H9 (cell line): ENCODE measurements around the gene CYP2R1. TPM values are rescaled to one million over a fixed set of nuclear protein-coding genes. Genes with fewer than 3 reads are reported as not detected.

Experiments used
- DNase-seq: peaks from one replicate; pipeline ENCODE4 v3.0.0-alpha.2; 2017
- H2AFZ ChIP-seq: one replicate; pipeline ENCODE4 v1.6.1; 2013; ENCODE audit warnings: mild to moderate bottlenecking, low read length, control low read depth, moderate library complexity
- H2AK5ac ChIP-seq: 2 replicates; pipeline ENCODE4 v1.6.1; 2013; ENCODE audit warnings: low read length, control low read depth, mixed read lengths; ENCODE audit not compliant: insufficient read length
- H2BK120ac ChIP-seq: one replicate; pipeline ENCODE4 v1.6.1; 2013; ENCODE audit warnings: low read depth, mild to moderate bottlenecking, low read length, control low read depth, inconsistent platforms; ENCODE audit not compliant: poor library complexity, severe bottlenecking
- H2BK12ac ChIP-seq: 2 replicates; pipeline ENCODE4 v1.6.1; 2013; ENCODE audit warnings: low read length, control low read depth, mixed read lengths, low read depth; ENCODE audit not compliant: insufficient read length
- H2BK15ac ChIP-seq: 2 replicates; pipeline ENCODE4 v1.6.1; 2013; ENCODE audit warnings: low read depth, low read length, control low read depth
- H2BK20ac ChIP-seq: one replicate; pipeline ENCODE4 v1.6.1; 2013; ENCODE audit warnings: low read depth, mild to moderate bottlenecking, low read length, control low read depth, inconsistent platforms; ENCODE audit not compliant: poor library complexity, severe bottlenecking
- H2BK5ac ChIP-seq: 2 replicates; pipeline ENCODE4 v1.6.1; 2013; ENCODE audit warnings: low read length, control low read depth, mixed read lengths; ENCODE audit not compliant: insufficient read length
- H3K14ac ChIP-seq: 2 replicates; pipeline ENCODE4 v1.6.1; 2013; ENCODE audit warnings: low read length, control low read depth; ENCODE audit not compliant: insufficient read depth
- H3K18ac ChIP-seq: 2 replicates; pipeline ENCODE4 v1.6.1; 2013; ENCODE audit warnings: low read depth, mild to moderate bottlenecking, mixed read lengths, low read length, control low read depth; ENCODE audit not compliant: insufficient read length
- H3K23ac ChIP-seq: 2 replicates; pipeline ENCODE4 v1.6.1; 2013; ENCODE audit warnings: low read length, control low read depth, mixed read lengths, low read depth; ENCODE audit not compliant: insufficient read length
- H3K23me2 ChIP-seq: 2 replicates; pipeline ENCODE4 v1.6.1; 2013; ENCODE audit warnings: low read depth, mild to moderate bottlenecking, mixed read lengths, low read length, control low read depth; ENCODE audit not compliant: insufficient read length, poor library complexity, severe bottlenecking
- H3K27ac ChIP-seq: 2 replicates; pipeline ENCODE4 v1.5.1; 2013; ENCODE audit warnings: low read length, control low read depth, mixed read lengths, low read depth; ENCODE audit not compliant: insufficient read length
- H3K27me3 ChIP-seq: 2 replicates; pipeline ENCODE4 v1.6.1; 2013; ENCODE audit warnings: low read length, control low read depth, inconsistent platforms; ENCODE audit not compliant: insufficient read depth
- H3K4ac ChIP-seq: 2 replicates; pipeline ENCODE4 v1.6.1; 2013; ENCODE audit warnings: low read depth, mild to moderate bottlenecking, control low read depth, inconsistent platforms, low read length, moderate library complexity
- H3K4me1 ChIP-seq: 2 replicates; pipeline ENCODE4 v1.6.1; 2013; ENCODE audit warnings: low read length, control low read depth, inconsistent platforms; ENCODE audit not compliant: insufficient read depth
- H3K4me2 ChIP-seq: 2 replicates; pipeline ENCODE4 v1.6.1; 2013; ENCODE audit warnings: low read length, control low read depth, mixed read lengths; ENCODE audit not compliant: insufficient read length, insufficient read depth
- H3K56ac ChIP-seq: 2 replicates; pipeline ENCODE4 v1.6.1; 2013; ENCODE audit warnings: low read depth, mild to moderate bottlenecking, mixed read lengths, low read length, control low read depth; ENCODE audit not compliant: insufficient read length
- H3K79me1 ChIP-seq: 2 replicates; pipeline ENCODE4 v1.6.1; 2013; ENCODE audit warnings: low read depth, mild to moderate bottlenecking, moderate library complexity, low read length, control low read depth, inconsistent platforms; ENCODE audit not compliant: insufficient read depth, poor library complexity, severe bottlenecking
- H3K79me2 ChIP-seq: 2 replicates; pipeline ENCODE4 v1.6.1; 2013; ENCODE audit warnings: low read length, control low read depth, inconsistent platforms; ENCODE audit not compliant: insufficient read depth
- H3K9ac ChIP-seq: 2 replicates; pipeline ENCODE4 v1.6.1; 2013; ENCODE audit warnings: low read length, control low read depth, mixed read lengths; ENCODE audit not compliant: insufficient read length; ENCODE audit errors: extremely low read depth
- H3K9me3 ChIP-seq: one replicate; pipeline ENCODE4 v1.6.1; 2013; ENCODE audit warnings: low read depth, low read length, inconsistent platforms; ENCODE audit not compliant: control insufficient read depth
- H3T11ph ChIP-seq: one replicate; pipeline ENCODE4 v1.6.1; 2013; ENCODE audit warnings: mild to moderate bottlenecking, low read length, control low read depth, inconsistent platforms
- H4K20me1 ChIP-seq: one replicate; pipeline ENCODE4 v1.6.1; 2013; ENCODE audit not compliant: control insufficient read depth, insufficient read length, insufficient read depth
- H4K5ac ChIP-seq: 2 replicates; pipeline ENCODE4 v1.6.1; 2013; ENCODE audit warnings: low read depth, mild to moderate bottlenecking, mixed read lengths, low read length, control low read depth; ENCODE audit not compliant: insufficient read length
- H4K8ac ChIP-seq: replicated peaks from 2 replicates; pipeline ENCODE4 v1.6.1; 2013; ENCODE audit warnings: low read length, control low read depth, mixed read lengths, low read depth; ENCODE audit not compliant: insufficient read length
- H4K91ac ChIP-seq: 2 replicates; pipeline ENCODE4 v1.6.1; 2013; ENCODE audit warnings: low read depth, mild to moderate bottlenecking, moderate library complexity, mixed read lengths, low read length, control low read depth; ENCODE audit not compliant: insufficient read length
- H3K27ac Mint-ChIP-seq, 3 experiments: 2 replicates in 2 of 3; 3 replicates in 1 of 3; pipeline ENCODE4 v1.8.0; 2020 to 2021; ENCODE audit warnings: mixed read lengths in 3 of 3, mild to moderate bottlenecking in 1 of 3, moderate library complexity in 1 of 3
- H3K27me3 Mint-ChIP-seq: 2 replicates; pipeline ENCODE4 v1.8.0; 2021; ENCODE audit warnings: low read depth, mild to moderate bottlenecking, moderate library complexity, mixed read lengths
- H3K36me3 Mint-ChIP-seq, 3 experiments: 2 replicates in 2 of 3; 3 replicates in 1 of 3; pipeline ENCODE4 v1.8.0; 2020 to 2021; ENCODE audit warnings: low read depth in 3 of 3, mixed read lengths in 3 of 3; ENCODE audit not compliant: insufficient read depth in 1 of 3
- H3K4me1 Mint-ChIP-seq, 2 experiments: 2 replicates each; pipeline ENCODE4 v1.8.0; 2020; ENCODE audit warnings: mixed read lengths in 2 of 2
- H3K4me3 Mint-ChIP-seq, 2 experiments: 2 replicates in 1 of 2; 3 replicates in 1 of 2; pipeline ENCODE4 v1.8.0; 2020 to 2021; ENCODE audit warnings: mild to moderate bottlenecking in 2 of 2, mixed read lengths in 2 of 2, moderate library complexity in 1 of 2
- H3K9me3 Mint-ChIP-seq, 2 experiments: 2 replicates in 1 of 2; 3 replicates in 1 of 2; pipeline ENCODE4 v1.8.0; 2020; ENCODE audit warnings: mild to moderate bottlenecking in 2 of 2, mixed read lengths in 2 of 2, moderate library complexity in 1 of 2
- CTCF ChIP-seq: fragments of 200-600 bp; sonication (generic); conservative IDR thresholded peaks from 3 replicates; pipeline ENCODE4 v1.8.0; 2021; ENCODE audit warnings: antibody characterized with exemption, mild to moderate bottlenecking
- WGBS: extraction: QIAGEN DNeasy Blood & Tissue Kit; methylation state at CpG from one replicate; pipeline ENCODE4 v1.1.7; 2013; ENCODE audit warnings: missing lambda C conversion rate, low lambda C conversion rate, mixed read lengths; ENCODE audit not compliant: insufficient read length; ENCODE audit errors: extremely low coverage; 5-methylcytosine and 5-hydroxymethylcytosine counted together
- total RNA-seq: library from RNA; stranded (reverse); gene quantifications from 2 replicates; pipeline ENCODE4 v1.2.1, GENCODE V29; 2021

Gene CYP2R1
- total RNA-seq, 1 experiment from 2014 or later, result 10.3 TPM

GRCh38 chr11:14858404-14858803 lies 33.6 kb downstream of the CYP2R1 start:
- H3K27me3 ChIP-seq, result no peaks in the 10 kb centered on the region
- H3K23ac ChIP-seq, result no peak overlapping the region
- no peaks in the 10 kb centered on the region for H3K23me2 ChIP-seq
- no peak overlapping the region for H3K4me2 ChIP-seq
- H3K79me1 ChIP-seq, result no peaks in the 10 kb centered on the region
- H4K5ac ChIP-seq, result no peak overlapping the region
- no peak for DNase-seq
- no peaks in the 10 kb centered on the region for H3K4me1 ChIP-seq
- H3K9me3 Mint-ChIP-seq, result no peaks in the 10 kb centered on the region
- peaks cover 0 to 8% (median 2%) of the 10 kb centered on the region in 3 experiments; a peak in 4 of 7 replicates for H3K36me3 Mint-ChIP-seq
- no peaks in the 10 kb centered on the region for H4K20me1 ChIP-seq
- H3K56ac ChIP-seq, result no peak overlapping the region
- no peak overlapping the region for H4K91ac ChIP-seq
- no peak overlapping the region for H2AK5ac ChIP-seq
- H4K8ac ChIP-seq, result no peak overlapping the region
- no peak overlapping the region for H2BK12ac ChIP-seq
- no peak overlapping the region for H2BK20ac ChIP-seq
- H3K9me3 ChIP-seq, result no peaks in the 10 kb centered on the region
- no peak overlapping the region for H2BK120ac ChIP-seq
- H3K27me3 Mint-ChIP-seq, result no peaks in the 10 kb centered on the region
- no peak overlapping the region for H3K27ac ChIP-seq
- no peak overlapping the region for H3K4me3 Mint-ChIP-seq
- no peak overlapping the region for H2AFZ ChIP-seq
- H3K14ac ChIP-seq, result no peak overlapping the region
- TF ChIP-seq CTCF, result no peak
- no CpG with 5 or more reads among the region's 1 CpG for WGBS
- H3K27ac Mint-ChIP-seq, result peak overlapping the region in 1 of 3 experiments; percentile 77; a peak in 1 of 7 replicates
- H3K9ac ChIP-seq, result no peak overlapping the region
- H3K79me2 ChIP-seq, result no peaks in the 10 kb centered on the region
- H3K4me1 Mint-ChIP-seq, result no peaks in the 10 kb centered on the region
- no peak overlapping the region for H3T11ph ChIP-seq
- H3K18ac ChIP-seq, result no peak overlapping the region
- H2BK5ac ChIP-seq, result no peak overlapping the region
- no peak overlapping the region for H3K4ac ChIP-seq
- H2BK15ac ChIP-seq, result no peak overlapping the region
